Stimulated activated naive CD4-positive, alpha-beta T cell (primary cell): ENCODE data around the gene F5.
"Not testable (repeated sequence)": the region's sequence is repeated elsewhere in the genome, so short reads cannot be mapped to it uniquely, and the experiment has no call there.

Experiments
- DNase-seq, 6 experiments: peaks; one replicate each; lab custom pipeline; 2025; lab: John Stamatoyannopoulos, UW

F5 gene

GRCh38 chr1:169538998-169539871 lies 47.0 kb downstream of the F5 start:
- no peak for DNase-seq

GRCh38 chr1:169534653-169535052 lies 51.6 kb downstream of the F5 start:
- DNase-seq = no peak

GRCh38 chr1:169533528-169534190 lies 52.6 kb downstream of the F5 start:
- DNase-seq = not testable (repeated sequence)

- DNase-seq = no peak
Measured at GRCh38 chr1:169530448-169530847, 55.8 kb downstream of the F5 start.

- no peak for DNase-seq
Measured at GRCh38 chr1:169529068-169529642, 57.1 kb downstream of the F5 start.

- no peak for DNase-seq
Measured at GRCh38 chr1:169528215-169529067, 57.8 kb downstream of the F5 start.

GRCh38 chr1:169527451-169528214 lies 58.6 kb downstream of the F5 start:
- no peak for DNase-seq

GRCh38 chr1:169527001-169527400 lies 59.3 kb downstream of the F5 start:
- DNase-seq = no peak

- DNase-seq = no peak
Measured at GRCh38 chr1:169526120-169526832, 60.0 kb downstream of the F5 start.

GRCh38 chr1:169525391-169525790 lies 60.9 kb downstream of the F5 start:
- DNase-seq = no peak

GRCh38 chr1:169523904-169524303 lies 62.4 kb downstream of the F5 start:
- no peak for DNase-seq

GRCh38 chr1:169521226-169521625 lies 65.1 kb downstream of the F5 start:
- DNase-seq = no peak

GRCh38 chr1:169517558-169518186 lies 68.6 kb downstream of the F5 start:
- no peak for DNase-seq

GRCh38 chr1:169515641-169516040 lies 70.6 kb downstream of the F5 start:
- DNase-seq = no peak

- no peak for DNase-seq
Measured at GRCh38 chr1:169514566-169515270, 71.6 kb downstream of the F5 start.

- no peak for DNase-seq
Measured at GRCh38 chr1:169513208-169513607, 73.1 kb downstream of the F5 start.

GRCh38 chr1:169511316-169512005 lies 74.8 kb downstream of the F5 start:
- DNase-seq = no peak

- no peak for DNase-seq
Measured at GRCh38 chr1:169510060-169510459, 76.2 kb downstream of the F5 start.

GRCh38 chr1:169509354-169509753 lies 76.9 kb downstream of the F5 start:
- no peak for DNase-seq
